Activated CD8-positive, alpha-beta T cell treated with anti-CD3 and anti-CD28 coated beads, Interleukin-2, amount 10 ng/mL, durations not matched to agents 7 days and 5 days (primary cell): ENCODE measurements around the gene PNMA1. TPM values are rescaled to one million over a fixed set of nuclear protein-coding genes. Genes with fewer than 3 reads are reported as not detected.

Experiments used
- ATAC-seq: fragments of 150-1000 bp; cut with Tn5 transposase; one replicate; pipeline ENCODE4 v1.10.0; 2021; ENCODE audit warnings: moderate library complexity
- CTCF ChIA-PET: fragments of 350-600 bp; sonication (Branson Sonifier 250); formaldehyde crosslinking; loops from one replicate; lab custom pipeline; 2021; ENCODE audit warnings: antibody characterized with exemption; lab: Charles Lee
- POLR2A ChIA-PET: fragments of 350-600 bp; sonication (Branson Sonifier 250); formaldehyde crosslinking; loops from one replicate; lab custom pipeline; 2021; ENCODE audit warnings: antibody characterized with exemption; lab: Charles Lee
- DNase-seq: peaks from one replicate; pipeline ENCODE4 v3.0.0-alpha.2; 2020
- H3K27ac Mint-ChIP-seq: one replicate; pipeline ENCODE4 v1.8.0; 2021; ENCODE audit warnings: mild to moderate bottlenecking, mixed read lengths
- H3K27me3 Mint-ChIP-seq: one replicate; pipeline ENCODE4 v1.8.0; 2021; ENCODE audit warnings: low read depth, mixed read lengths
- H3K36me3 Mint-ChIP-seq: one replicate; pipeline ENCODE4 v1.8.0; 2021; ENCODE audit warnings: low read depth, mixed read lengths
- H3K4me1 Mint-ChIP-seq: one replicate; pipeline ENCODE4 v1.8.0; 2021; ENCODE audit warnings: low read depth, mixed read lengths
- H3K4me3 Mint-ChIP-seq: one replicate; pipeline ENCODE4 v1.8.0; 2021; ENCODE audit warnings: mild to moderate bottlenecking, mixed read lengths
- H3K9me3 Mint-ChIP-seq: one replicate; pipeline ENCODE4 v1.8.0; 2022; ENCODE audit warnings: mixed read lengths; ENCODE audit not compliant: insufficient read depth
- total RNA-seq, 2 experiments: library from RNA; stranded (reverse); gene quantifications; one replicate each; pipeline ENCODE4 v1.2.3, GENCODE V29; 2021

PNMA1 gene
- total RNA-seq, 2 experiments from 2014 or later = 24.4 to 25.6 TPM

DNA sequence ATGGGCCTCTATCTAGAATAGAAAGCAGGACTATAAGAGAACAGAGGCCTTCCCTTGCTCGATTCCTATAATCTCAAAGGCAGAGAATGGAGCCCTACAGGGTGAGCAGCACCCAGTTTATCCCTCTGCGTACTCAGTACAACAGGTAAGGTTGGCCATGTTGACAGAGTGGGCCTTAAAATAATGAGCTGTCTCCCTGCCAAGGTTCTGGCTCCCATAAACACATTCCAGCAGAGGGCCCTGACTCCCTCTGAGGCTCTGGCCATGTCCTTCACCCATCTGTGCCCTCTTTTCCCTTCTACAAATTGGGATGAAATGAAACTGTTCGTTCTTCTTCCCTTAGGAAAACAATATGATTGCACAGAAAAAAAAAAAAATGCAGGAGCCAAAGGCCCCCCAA, 16.9 kb upstream of the PNMA1 start:
- peaks cover 69% of the 10 kb centered on the region for H3K36me3 Mint-ChIP-seq
- H3K4me3 Mint-ChIP-seq = no peak overlapping the region
- no peak overlapping the region for H3K27ac Mint-ChIP-seq

DNA sequence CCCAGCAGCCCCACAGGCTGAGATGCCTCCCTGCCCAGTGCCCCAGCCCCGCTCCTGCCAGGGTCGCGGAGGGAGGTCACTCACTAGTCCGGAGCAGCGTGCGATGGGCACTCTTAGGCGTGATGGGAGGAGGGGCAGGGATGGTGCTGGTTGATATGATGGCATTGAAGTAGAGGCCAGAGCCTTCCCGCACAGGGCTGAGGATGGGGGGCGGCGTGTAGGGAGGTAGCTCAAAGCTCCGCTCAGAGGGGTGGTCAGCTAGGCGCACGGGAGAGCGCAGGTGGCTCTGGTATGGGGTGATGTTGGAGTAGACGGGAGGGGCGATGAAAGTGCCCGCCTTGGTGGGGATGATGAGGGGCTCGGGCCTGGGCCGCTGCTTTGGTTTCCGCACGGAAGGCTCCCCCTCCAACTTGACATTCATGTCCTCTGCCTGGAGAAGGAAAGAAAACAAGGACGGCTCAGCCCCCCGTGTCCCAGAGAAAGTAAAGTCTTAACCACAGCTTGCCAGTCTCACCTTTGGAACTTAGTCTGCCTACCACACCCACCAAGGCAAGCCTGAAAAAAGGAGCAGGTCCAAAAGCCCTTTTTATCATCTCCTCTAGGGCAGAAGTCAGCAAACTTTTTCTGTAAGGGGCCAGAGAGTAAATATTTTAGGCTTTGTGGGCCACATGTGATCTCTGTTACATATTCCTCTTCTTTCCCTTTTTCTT, 15.5 kb upstream of the PNMA1 start:
- H3K4me3 Mint-ChIP-seq = no peak overlapping the region
- CTCF ChIA-PET = interaction anchor here (0.8 to 9.2 kb wide), 28 partner anchors 9 to 220 kb away, joined by 3 to 186 read pairs (median 6); partner anchors contain the start of gene PTGR2
- peaks cover 40% of the 10 kb centered on the region for H3K4me1 Mint-ChIP-seq
- DNase-seq (no peak), ATAC-seq (no peak)
- peak overlapping the region; percentile 74 for H3K27ac Mint-ChIP-seq
- H3K36me3 Mint-ChIP-seq = peaks cover 70% of the 10 kb centered on the region
- no peaks in the 10 kb centered on the region for H3K9me3 Mint-ChIP-seq
- POLR2A ChIA-PET = interaction anchor here (1.0 to 2.6 kb wide), 3 partner anchors 13 to 29 kb away, joined by 3 to 11 read pairs (median 4); no protein-coding TSS in a partner anchor
- H3K27me3 Mint-ChIP-seq = no peaks in the 10 kb centered on the region

More for the DNA sequence above, 16.9 kb upstream of the PNMA1 start:
- DNase-seq (no peak), ATAC-seq (no peak)
- no peaks in the 10 kb centered on the region for H3K9me3 Mint-ChIP-seq
- no peaks in the 10 kb centered on the region for H3K27me3 Mint-ChIP-seq
- peaks cover 39% of the 10 kb centered on the region for H3K4me1 Mint-ChIP-seq
- POLR2A ChIA-PET = no interaction called here
- CTCF ChIA-PET = interaction anchor here (0.7 to 9.2 kb wide), 8 partner anchors 13 to 156 kb away, joined by 3 to 186 read pairs (median 10); partner anchors contain the start of gene ZNF410

DNA sequence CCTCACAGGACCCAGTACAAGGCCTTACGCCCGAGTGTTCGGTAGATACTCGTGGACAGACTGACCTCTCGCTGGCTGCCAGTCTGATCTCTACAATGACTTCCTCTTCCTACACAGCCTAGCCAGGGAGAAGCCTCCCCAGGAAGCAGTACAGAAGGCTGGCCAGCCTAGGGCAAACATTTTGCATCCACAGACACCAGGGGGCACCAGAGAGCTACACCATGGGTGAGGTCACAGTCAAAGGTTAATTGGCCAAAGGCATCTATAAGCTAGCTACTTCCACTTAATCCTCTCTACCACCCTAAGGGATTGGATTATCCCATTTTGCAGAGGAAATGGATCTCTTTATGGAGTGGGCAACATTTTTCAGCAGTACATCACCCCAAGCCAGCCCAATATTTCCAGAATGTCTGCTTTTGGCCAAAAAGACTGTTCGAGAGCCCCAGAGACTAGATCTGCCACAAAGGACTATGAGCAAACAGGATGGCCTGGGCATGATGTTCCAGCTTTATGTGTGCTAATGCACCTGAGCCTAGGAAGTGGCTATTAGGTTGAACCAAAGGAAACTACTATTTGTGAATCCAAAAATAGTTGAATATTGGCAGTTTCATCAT, 14.6 kb upstream of the PNMA1 start:
- Mint-ChIP-seq H3K4me3 (no peak overlapping the region), H3K27ac (peak overlapping the region; percentile 74), H3K9me3 (no peaks in the 10 kb centered on the region), H3K36me3 (peaks cover 67% of the 10 kb centered on the region), H3K4me1 (peaks cover 43% of the 10 kb centered on the region), H3K27me3 (no peaks in the 10 kb centered on the region)
- peak; percentile 91 for DNase-seq
- ATAC-seq = peak; percentile 93
- ChIA-PET POLR2A (interaction anchor here (0.6 to 2.6 kb wide), 6 partner anchors 12 to 150 kb away, joined by 3 to 11 read pairs (median 3); no protein-coding TSS in a partner anchor), CTCF (interaction anchor here (0.6 to 9.2 kb wide), 36 partner anchors 9 to 527 kb away, joined by 3 to 186 read pairs (median 6); partner anchors contain the start of genes PTGR2 and ZNF410)

DNA sequence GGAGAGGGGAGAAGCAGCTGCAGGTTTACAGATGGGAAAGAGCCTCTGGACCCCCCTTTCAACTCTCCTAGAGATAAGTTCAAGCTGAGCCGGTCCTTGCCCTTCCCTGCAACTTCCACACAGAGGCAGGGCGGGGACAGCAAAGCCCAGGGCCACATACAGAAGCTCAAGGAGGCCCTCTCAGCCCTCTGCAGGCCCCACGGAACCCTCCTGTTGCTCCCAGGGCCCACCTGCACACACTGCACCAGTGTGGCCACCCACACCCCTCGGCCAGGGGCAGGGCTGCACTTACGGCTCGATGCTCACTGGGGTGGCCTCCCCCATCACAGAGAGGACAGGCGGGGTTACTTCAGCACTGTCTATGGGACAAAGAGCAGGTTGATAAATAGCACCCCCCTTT, 13.0 kb upstream of the PNMA1 start:
- H3K9me3 Mint-ChIP-seq = no peaks in the 10 kb centered on the region
- POLR2A ChIA-PET = interaction anchor here (2.6 kb wide), 1 partner anchor 31 kb away, joined by 11 read pairs; no protein-coding TSS in a partner anchor
- peaks cover 73% of the 10 kb centered on the region for H3K36me3 Mint-ChIP-seq
- peaks cover 45% of the 10 kb centered on the region for H3K4me1 Mint-ChIP-seq
- ATAC-seq = no peak
- CTCF ChIA-PET = interaction anchor here (1.0 to 9.2 kb wide), 6 partner anchors 16 to 131 kb away, joined by 3 to 186 read pairs (median 56); a partner anchor contains a TSS
- DNase-seq = no peak
- no peak overlapping the region for H3K4me3 Mint-ChIP-seq
- H3K27ac Mint-ChIP-seq = peak overlapping the region; percentile 57
- no peaks in the 10 kb centered on the region for H3K27me3 Mint-ChIP-seq

DNA sequence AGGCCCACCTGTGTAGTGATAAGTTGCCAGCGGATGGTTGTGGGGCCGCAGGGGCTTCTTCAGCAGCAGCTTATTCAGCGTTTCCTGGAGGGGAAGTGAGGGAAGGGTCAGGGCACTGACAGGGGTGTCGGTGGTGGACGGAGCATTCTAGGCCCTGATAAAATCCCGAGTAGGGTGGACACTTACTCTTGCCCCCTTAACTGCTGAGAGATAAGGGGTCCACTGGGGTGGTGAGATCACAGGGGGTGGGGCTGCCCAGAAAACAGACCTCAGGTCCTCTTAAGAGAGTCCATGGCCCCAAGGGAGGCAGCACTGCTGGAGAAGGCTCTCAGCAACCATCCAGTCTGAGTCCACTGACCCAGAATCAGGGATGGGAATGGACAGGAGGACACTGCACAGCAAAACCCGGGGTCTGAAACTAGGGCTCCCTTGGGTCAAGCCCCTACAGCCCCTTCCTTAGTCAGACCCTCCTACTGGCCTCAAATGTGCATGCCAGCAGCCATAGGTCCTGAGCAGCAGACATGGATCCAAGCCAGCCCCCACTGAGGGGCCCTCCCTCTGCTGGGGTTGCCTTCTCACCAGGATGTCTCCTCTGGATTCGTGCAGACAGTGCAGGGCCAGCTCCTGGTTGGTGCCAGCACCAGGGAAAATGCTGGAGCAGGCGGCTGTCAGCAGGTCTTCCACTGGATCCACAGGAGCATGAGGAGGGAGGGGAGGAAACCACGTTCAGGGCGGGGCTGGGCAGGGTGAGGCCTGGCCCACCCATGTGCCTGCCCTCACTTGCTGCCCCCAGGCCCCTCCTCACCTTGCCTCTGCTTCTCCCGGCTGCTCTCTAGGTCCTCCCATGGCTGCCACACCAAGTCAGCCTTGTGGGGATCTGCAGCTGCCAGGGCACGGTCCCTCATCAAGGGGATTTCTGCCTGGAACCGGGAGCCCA, 12.1 kb upstream of the PNMA1 start:
- ATAC-seq (no peak), DNase-seq (no peak)
- Mint-ChIP-seq H3K9me3 (no peaks in the 10 kb centered on the region), H3K27ac (peak overlapping the region; percentile 69), H3K4me1 (peaks cover 41% of the 10 kb centered on the region), H3K36me3 (peaks cover 78% of the 10 kb centered on the region), H3K27me3 (no peaks in the 10 kb centered on the region), H3K4me3 (no peak overlapping the region)
- CTCF ChIA-PET = interaction anchor here (5.0 to 9.2 kb wide), 2 partner anchors 28 to 100 kb away, joined by 103 to 186 read pairs; a partner anchor contains a TSS
- POLR2A ChIA-PET = no interaction called here

DNA sequence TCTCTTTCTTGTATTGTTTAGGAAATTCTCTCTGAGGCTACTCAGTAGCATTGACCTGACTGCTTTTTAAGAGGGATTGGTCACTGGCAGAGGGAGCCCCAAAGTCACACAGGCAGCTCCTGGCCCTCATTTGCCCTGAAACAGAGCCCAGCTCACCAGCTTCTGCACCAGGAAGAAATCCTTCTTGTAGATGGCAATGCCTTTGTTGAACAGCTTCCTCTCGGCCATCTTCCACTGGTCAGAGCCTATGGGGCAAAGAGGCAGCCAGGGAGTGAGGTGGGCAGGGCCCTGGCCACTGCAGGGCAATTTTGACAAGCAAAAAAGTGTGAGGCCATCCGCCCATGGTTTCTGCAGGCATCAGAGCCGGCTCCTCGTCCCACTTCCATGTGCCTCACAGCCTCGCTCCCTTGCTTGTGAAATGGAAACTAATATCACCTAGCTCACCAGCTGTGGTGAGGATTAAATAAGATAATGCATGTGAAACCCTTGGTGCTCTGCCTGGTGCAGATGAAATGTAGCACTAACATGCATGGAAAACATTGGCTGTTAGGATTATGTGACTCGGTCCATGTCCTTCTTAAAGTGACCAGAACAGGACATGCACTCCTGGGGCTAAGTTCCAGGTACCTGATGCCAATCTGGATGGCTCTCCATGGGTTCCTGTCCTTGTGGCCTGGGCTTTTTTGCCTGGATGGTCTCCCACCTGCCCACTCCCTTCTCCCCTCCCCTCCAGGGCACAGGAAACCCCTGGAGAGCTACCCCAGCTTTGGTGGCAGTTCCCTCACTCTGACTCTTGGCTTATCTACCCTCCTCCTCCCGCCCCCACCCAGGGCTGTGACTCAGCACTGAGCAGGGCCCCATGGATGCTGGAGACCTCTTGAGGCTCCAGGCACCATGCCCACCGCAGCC, 11.2 kb upstream of the PNMA1 start:
- peaks cover 79% of the 10 kb centered on the region for H3K36me3 Mint-ChIP-seq
- H3K4me1 Mint-ChIP-seq = peaks cover 41% of the 10 kb centered on the region
- DNase-seq = no peak
- no peaks in the 10 kb centered on the region for H3K9me3 Mint-ChIP-seq
- H3K27me3 Mint-ChIP-seq = no peaks in the 10 kb centered on the region
- POLR2A ChIA-PET = no interaction called here
- CTCF ChIA-PET = interaction anchor here (0.8 to 0.9 kb wide), 2 partner anchors 9 to 102 kb away, joined by 3 read pairs; no protein-coding TSS in a partner anchor
- H3K4me3 Mint-ChIP-seq = no peak overlapping the region
- no peak for ATAC-seq
- H3K27ac Mint-ChIP-seq = peak overlapping the region; percentile 69

DNA sequence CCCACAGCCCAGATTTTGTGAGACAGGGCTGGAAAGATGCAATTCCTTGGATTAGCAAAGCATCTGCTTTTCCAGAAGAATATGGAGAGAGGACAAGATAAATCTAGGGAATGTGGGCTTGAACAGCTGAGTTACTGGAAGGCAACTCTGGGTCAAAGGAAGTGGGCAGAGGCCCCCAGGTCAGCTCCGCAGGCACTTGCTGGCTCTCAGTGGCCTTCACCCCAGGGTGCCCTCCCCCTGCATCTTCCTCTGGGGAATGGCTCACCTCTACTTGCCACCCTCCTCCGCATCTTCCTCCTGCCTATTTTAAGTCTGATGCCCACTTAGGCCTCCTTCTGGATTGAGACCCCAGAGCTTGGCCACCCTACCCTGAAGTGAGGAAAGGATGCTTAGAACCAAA, 10.5 kb upstream of the PNMA1 start:
- H3K36me3 Mint-ChIP-seq = peaks cover 75% of the 10 kb centered on the region
- H3K27ac Mint-ChIP-seq = peak overlapping the region; percentile 32
- peaks cover 37% of the 10 kb centered on the region for H3K4me1 Mint-ChIP-seq
- H3K4me3 Mint-ChIP-seq = no peak overlapping the region
- DNase-seq (no peak), ATAC-seq (no peak)
- POLR2A ChIA-PET = no interaction called here
- CTCF ChIA-PET = interaction anchor here (0.8 to 1.4 kb wide), 3 partner anchors 9 to 102 kb away, joined by 3 to 4 read pairs (median 3); no protein-coding TSS in a partner anchor
- no peaks in the 10 kb centered on the region for H3K27me3 Mint-ChIP-seq
- no peaks in the 10 kb centered on the region for H3K9me3 Mint-ChIP-seq

DNA sequence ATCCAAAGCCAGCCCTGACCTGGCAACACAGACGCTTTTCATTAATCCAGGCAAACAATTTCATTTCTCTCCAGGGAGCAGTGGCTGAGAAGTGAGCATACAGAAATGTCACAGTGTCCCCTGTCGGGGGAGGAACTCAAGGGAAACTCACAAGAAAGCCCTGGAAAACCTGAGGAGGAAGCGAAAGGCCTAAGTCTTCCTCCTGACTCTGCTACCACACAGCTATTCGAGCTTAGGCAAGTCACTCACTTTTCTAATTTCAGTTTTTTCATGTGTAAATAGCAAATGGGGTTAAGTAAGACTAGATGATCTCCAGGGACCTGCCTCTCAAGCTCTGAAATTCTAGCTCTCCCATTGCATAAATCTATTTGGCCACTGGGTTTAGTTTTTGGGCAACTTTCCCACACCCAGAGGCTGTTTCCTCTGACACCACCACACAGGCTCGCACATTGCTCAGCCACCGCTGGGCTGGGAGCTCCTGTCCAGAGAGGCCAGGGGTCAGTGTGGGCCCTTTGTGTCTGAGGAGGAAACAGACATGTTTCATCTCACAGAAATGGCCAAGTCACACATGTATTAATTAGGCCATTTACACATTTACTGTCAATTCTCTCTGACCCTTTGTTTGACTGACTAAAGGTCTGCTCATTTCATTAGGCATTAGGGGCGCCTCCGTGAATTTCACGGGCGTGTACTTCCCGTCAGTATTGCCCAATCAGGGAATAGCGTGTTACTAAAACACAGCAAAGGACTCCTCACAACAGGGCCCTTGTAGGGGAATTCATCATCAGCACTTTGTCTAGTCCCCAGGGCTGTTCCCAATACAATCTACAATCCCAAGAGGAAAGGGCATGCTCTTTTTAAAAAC, 9.8 kb upstream of the PNMA1 start:
- peaks cover 74% of the 10 kb centered on the region for H3K36me3 Mint-ChIP-seq
- peak overlapping the region; percentile 51 for H3K27ac Mint-ChIP-seq
- ChIA-PET CTCF (interaction anchor here (0.9 to 1.4 kb wide), 5 partner anchors 34 to 105 kb away, joined by 3 to 5 read pairs (median 4); no protein-coding TSS in a partner anchor), POLR2A (no interaction called here)
- H3K4me3 Mint-ChIP-seq = no peak overlapping the region
- ATAC-seq (no peak), DNase-seq (no peak)
- no peaks in the 10 kb centered on the region for H3K9me3 Mint-ChIP-seq
- H3K27me3 Mint-ChIP-seq = no peaks in the 10 kb centered on the region
- peaks cover 31% of the 10 kb centered on the region for H3K4me1 Mint-ChIP-seq

DNA sequence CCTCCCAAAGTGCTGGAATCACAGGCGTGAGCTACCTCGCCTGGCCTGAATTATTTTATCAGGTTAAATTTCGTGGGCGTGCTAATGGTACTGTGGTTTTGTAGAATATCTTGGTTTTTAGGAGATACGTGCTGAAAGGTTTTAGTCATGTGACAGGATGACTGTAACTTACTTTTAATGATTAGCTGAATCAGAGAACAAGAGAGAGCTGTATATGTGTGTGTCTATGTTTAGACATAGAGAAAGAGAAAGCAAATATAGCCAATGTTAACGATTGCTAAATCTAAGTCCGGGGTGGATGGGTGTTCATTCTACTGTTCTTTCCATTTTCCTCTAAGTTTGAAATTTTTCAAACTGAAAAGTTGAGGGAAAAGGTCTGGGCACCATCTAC, 9.2 kb upstream of the PNMA1 start:
- Mint-ChIP-seq H3K4me3 (no peak overlapping the region), H3K36me3 (peaks cover 68% of the 10 kb centered on the region), H3K4me1 (peaks cover 24% of the 10 kb centered on the region), H3K27ac (peak overlapping the region; percentile 51), H3K27me3 (no peaks in the 10 kb centered on the region), H3K9me3 (no peaks in the 10 kb centered on the region)
- DNase-seq (no peak), ATAC-seq (no peak)
- ChIA-PET POLR2A (no interaction called here), CTCF (interaction anchor here (0.9 to 1.4 kb wide), 6 partner anchors 11 to 106 kb away, joined by 3 to 5 read pairs (median 4); no protein-coding TSS in a partner anchor)
